ENCODE results near the gene EDC3.

Gene EDC3

DNA sequence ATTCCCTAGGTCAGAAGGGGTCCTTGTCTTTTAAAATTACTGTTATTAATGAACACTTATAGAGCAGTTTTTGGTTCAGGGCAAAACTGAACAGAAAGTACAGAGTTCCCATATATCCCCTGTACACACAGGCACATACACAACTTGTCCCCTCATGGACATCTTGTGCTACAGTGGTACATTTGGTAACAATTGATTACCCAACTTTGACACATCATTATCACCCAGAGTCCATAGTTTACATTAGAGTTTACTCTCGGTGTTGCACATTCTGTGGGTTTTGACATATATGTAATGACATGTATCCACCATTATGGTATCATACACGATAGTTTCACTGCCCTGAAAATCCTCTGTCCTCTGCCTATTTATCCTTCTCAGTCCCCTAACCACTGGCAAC, 984 bp upstream of the EDC3 start:
- DNase-seq (ENCODE audit: insufficient read length, low spot score) (no peak), FAIRE-seq (no peak)
- TF ChIP-seq, protein P1, sequence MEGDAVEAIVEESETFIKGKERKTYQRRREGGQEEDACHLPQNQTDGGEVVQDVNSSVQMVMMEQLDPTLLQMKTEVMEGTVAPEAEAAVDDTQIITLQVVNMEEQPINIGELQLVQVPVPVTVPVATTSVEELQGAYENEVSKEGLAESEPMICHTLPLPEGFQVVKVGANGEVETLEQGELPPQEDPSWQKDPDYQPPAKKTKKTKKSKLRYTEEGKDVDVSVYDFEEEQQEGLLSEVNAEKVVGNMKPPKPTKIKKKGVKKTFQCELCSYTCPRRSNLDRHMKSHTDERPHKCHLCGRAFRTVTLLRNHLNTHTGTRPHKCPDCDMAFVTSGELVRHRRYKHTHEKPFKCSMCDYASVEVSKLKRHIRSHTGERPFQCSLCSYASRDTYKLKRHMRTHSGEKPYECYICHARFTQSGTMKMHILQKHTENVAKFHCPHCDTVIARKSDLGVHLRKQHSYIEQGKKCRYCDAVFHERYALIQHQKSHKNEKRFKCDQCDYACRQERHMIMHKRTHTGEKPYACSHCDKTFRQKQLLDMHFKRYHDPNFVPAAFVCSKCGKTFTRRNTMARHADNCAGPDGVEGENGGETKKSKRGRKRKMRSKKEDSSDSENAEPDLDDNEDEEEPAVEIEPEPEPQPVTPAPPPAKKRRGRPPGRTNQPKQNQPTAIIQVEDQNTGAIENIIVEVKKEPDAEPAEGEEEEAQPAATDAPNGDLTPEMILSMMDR (IDR thresholded peaks at IDR 0.05; ENCODE audit: insufficient read depth, missing control alignments): no peak

DNA sequence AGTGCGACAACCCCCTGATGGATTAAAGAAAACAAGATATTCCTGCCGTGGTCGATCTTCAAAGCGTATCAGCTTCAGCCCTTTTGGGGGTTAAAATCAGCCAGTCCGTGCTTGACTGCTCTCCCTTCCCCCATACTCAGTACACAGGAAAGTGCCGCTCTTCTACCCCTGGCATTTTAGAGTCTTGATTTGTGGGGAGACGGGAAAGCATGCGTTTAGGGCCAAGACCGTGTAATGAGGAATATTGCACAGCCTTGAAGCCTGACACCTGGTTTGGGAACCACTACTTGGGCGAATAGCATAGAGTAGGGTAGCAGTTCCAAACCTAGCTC, 540 bp upstream of the EDC3 start:
- TF ChIP-seq, protein P1 (IDR thresholded peaks at IDR 0.05; ENCODE audit: insufficient read depth, missing control alignments): no peak
- no peak for FAIRE-seq
- DNase-seq (ENCODE audit: insufficient read length, low spot score): no peak

DNA sequence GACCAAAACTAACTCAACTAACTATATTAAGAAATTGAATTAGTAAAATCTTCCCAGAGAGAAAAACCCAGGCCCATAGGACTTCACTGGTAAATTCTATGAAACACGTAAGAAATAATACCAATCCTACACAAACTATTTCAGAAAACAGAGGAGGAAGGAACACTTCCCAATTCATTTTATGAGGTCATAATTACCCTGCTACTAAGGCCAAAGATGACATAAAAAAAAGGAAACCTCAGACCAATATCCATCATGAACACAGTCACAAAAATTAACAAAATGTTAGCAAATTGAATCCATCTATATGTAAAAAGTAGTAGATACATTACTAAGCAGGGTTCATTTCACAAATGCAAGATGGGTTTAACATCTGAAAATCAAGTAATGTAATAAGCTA, 3.5 kb downstream of the EDC3 start:
- TF ChIP-seq, protein P1 (IDR thresholded peaks at IDR 0.05; ENCODE audit: insufficient read depth, missing control alignments): no peak
- no peak for DNase-seq (ENCODE audit: insufficient read length, low spot score)
- no peak for FAIRE-seq

DNA sequence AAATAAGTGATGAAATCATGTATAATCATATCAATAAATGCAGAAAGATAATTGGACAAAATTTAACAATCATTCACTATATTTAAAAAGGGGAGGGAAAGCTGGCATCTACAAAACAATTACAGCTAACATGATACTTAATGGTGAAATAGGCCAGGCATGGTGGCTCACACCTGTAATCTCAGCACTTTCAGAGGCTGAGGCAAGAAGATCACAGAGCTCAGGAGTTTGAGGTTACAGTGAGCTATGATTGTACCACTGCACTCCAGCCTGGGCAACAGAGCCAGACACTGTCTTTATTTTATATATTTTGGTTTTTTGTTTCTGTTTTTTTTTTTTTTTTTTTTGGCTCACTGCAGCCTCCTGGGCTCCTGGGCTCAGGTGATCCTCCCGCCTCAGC, 12.1 kb downstream of the EDC3 start:
- FAIRE-seq: no peak

DNA sequence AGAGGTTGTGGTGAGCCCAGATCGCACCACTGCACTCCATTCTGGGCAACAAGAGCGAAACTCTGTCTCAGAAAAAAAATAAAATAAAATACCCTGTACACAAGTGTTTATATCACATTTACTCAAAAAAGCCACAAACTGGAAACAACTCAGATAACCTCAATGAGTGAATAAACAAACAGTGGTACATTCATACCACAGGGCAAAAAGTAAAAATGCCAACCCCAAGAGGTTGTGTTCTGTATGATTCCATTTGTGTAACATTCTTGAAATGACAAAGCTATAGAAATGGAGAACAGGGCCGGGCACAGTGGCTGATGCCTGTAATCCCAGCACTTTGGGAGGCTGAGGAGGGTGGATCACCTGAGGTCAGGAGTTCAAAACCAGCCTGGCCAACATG, 12.9 kb downstream of the EDC3 start:
- FAIRE-seq (no peak), DNase-seq (ENCODE audit: insufficient read length, low spot score) (no peak)
- TF ChIP-seq, protein P1 (IDR thresholded peaks at IDR 0.05; ENCODE audit: insufficient read depth, missing control alignments): no peak

More for the DNA sequence above, 12.1 kb downstream of the EDC3 start:
- no peak for DNase-seq (ENCODE audit: insufficient read length, low spot score)
- TF ChIP-seq, protein P1 (IDR thresholded peaks at IDR 0.05; ENCODE audit: insufficient read depth, missing control alignments): no peak

DNA sequence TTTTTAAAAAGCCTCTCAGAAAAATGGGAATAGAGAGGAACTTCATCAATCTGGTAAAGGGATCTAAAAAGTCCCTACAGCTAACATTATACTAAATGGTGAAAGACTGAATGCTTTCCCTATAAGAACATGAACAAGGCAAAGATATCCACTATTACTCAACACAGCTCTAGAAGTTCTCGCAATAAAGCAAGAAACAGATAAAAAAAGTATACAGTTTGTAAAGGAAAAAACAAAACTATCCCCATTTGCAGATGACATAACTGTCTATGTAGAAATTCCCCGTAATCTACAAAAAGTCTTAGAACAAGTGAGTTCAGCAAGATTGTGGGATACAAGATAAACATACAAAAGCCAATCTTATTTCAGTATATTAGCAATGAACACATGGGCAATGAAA, 15.4 kb downstream of the EDC3 start:
- TF ChIP-seq, protein P1 (IDR thresholded peaks at IDR 0.05; ENCODE audit: insufficient read depth, missing control alignments): no peak
- FAIRE-seq (no peak), DNase-seq (ENCODE audit: insufficient read length, low spot score) (no peak)

DNA sequence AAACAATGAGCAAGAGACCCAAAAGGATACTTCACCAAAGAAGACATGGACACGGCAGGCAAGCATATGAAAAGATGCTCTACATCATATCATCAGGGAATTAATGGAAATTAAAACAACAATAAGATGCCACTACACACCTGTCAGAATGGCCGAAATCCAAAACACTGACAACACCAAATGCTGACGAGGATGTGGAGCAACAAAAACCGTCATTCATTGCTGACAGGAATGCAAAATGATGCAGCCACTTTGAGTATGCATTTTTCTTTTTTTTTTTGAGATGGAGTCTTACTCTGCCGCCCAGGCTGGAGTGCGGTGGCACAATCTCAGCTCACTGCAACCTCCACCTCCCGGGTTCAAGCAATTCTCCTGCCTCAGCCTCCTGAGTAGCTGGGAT, 19.0 kb downstream of the EDC3 start:
- no peak for DNase-seq (ENCODE audit: insufficient read length, low spot score)
- TF ChIP-seq, protein P1 (IDR thresholded peaks at IDR 0.05; ENCODE audit: insufficient read depth, missing control alignments): no peak
- FAIRE-seq: no peak

Measured in D721Med (cell line).